Esophagus muscularis mucosa (tissue), 2 donors: ENCODE measurements around the gene ADAM10.

Source experiments
- POLR2A ChIP-seq: fragments of 450-650 bp; IDR thresholded peaks from one replicate; pipeline ENCODE4 v1.6.1; 2017; ENCODE audit warnings: antibody characterized with exemption, moderate library complexity, mild to moderate bottlenecking, low read depth
- POLR2AphosphoS5 ChIP-seq, 2 donors: sonication (generic); formaldehyde crosslinking; IDR thresholded peaks; one replicate each; pipeline ENCODE4 v1.6.1; 2017; ENCODE audit warnings: antibody characterized with exemption in 2 of 2

- TF ChIP-seq POLR2A (no peak), POLR2AphosphoS5 (IDR thresholded peaks at IDR 0.05) (no peak)
Observed at GRCh38 chr15:58716027-58716426, 33.5 kb downstream of the ADAM10 start.
